H9 (cell line): ENCODE measurements around the gene FBH1. TPM values are rescaled to one million over a fixed set of nuclear protein-coding genes. Genes with fewer than 3 reads are reported as not detected.

ENCODE experiments used
- DNase-seq: peaks from one replicate; pipeline ENCODE4 v3.0.0-alpha.2; 2017
- H2AFZ ChIP-seq: one replicate; pipeline ENCODE4 v1.6.1; 2013; ENCODE audit warnings: mild to moderate bottlenecking, low read length, control low read depth, moderate library complexity
- H2AK5ac ChIP-seq: 2 replicates; pipeline ENCODE4 v1.6.1; 2013; ENCODE audit warnings: low read length, control low read depth, mixed read lengths; ENCODE audit not compliant: insufficient read length
- H2BK120ac ChIP-seq: one replicate; pipeline ENCODE4 v1.6.1; 2013; ENCODE audit warnings: low read depth, mild to moderate bottlenecking, low read length, control low read depth, inconsistent platforms; ENCODE audit not compliant: poor library complexity, severe bottlenecking
- H2BK12ac ChIP-seq: 2 replicates; pipeline ENCODE4 v1.6.1; 2013; ENCODE audit warnings: low read length, control low read depth, mixed read lengths, low read depth; ENCODE audit not compliant: insufficient read length
- H2BK15ac ChIP-seq: 2 replicates; pipeline ENCODE4 v1.6.1; 2013; ENCODE audit warnings: low read depth, low read length, control low read depth
- H2BK20ac ChIP-seq: one replicate; pipeline ENCODE4 v1.6.1; 2013; ENCODE audit warnings: low read depth, mild to moderate bottlenecking, low read length, control low read depth, inconsistent platforms; ENCODE audit not compliant: poor library complexity, severe bottlenecking
- H2BK5ac ChIP-seq: 2 replicates; pipeline ENCODE4 v1.6.1; 2013; ENCODE audit warnings: low read length, control low read depth, mixed read lengths; ENCODE audit not compliant: insufficient read length
- H3K14ac ChIP-seq: 2 replicates; pipeline ENCODE4 v1.6.1; 2013; ENCODE audit warnings: low read length, control low read depth; ENCODE audit not compliant: insufficient read depth
- H3K18ac ChIP-seq: 2 replicates; pipeline ENCODE4 v1.6.1; 2013; ENCODE audit warnings: low read depth, mild to moderate bottlenecking, mixed read lengths, low read length, control low read depth; ENCODE audit not compliant: insufficient read length
- H3K23ac ChIP-seq: 2 replicates; pipeline ENCODE4 v1.6.1; 2013; ENCODE audit warnings: low read length, control low read depth, mixed read lengths, low read depth; ENCODE audit not compliant: insufficient read length
- H3K23me2 ChIP-seq: 2 replicates; pipeline ENCODE4 v1.6.1; 2013; ENCODE audit warnings: low read depth, mild to moderate bottlenecking, mixed read lengths, low read length, control low read depth; ENCODE audit not compliant: insufficient read length, poor library complexity, severe bottlenecking
- H3K27ac ChIP-seq: 2 replicates; pipeline ENCODE4 v1.5.1; 2013; ENCODE audit warnings: low read length, control low read depth, mixed read lengths, low read depth; ENCODE audit not compliant: insufficient read length
- H3K27me3 ChIP-seq: 2 replicates; pipeline ENCODE4 v1.6.1; 2013; ENCODE audit warnings: low read length, control low read depth, inconsistent platforms; ENCODE audit not compliant: insufficient read depth
- H3K4ac ChIP-seq: 2 replicates; pipeline ENCODE4 v1.6.1; 2013; ENCODE audit warnings: low read depth, mild to moderate bottlenecking, control low read depth, inconsistent platforms, low read length, moderate library complexity
- H3K4me1 ChIP-seq: 2 replicates; pipeline ENCODE4 v1.6.1; 2013; ENCODE audit warnings: low read length, control low read depth, inconsistent platforms; ENCODE audit not compliant: insufficient read depth
- H3K4me2 ChIP-seq: 2 replicates; pipeline ENCODE4 v1.6.1; 2013; ENCODE audit warnings: low read length, control low read depth, mixed read lengths; ENCODE audit not compliant: insufficient read length, insufficient read depth
- H3K56ac ChIP-seq: 2 replicates; pipeline ENCODE4 v1.6.1; 2013; ENCODE audit warnings: low read depth, mild to moderate bottlenecking, mixed read lengths, low read length, control low read depth; ENCODE audit not compliant: insufficient read length
- H3K79me1 ChIP-seq: 2 replicates; pipeline ENCODE4 v1.6.1; 2013; ENCODE audit warnings: low read depth, mild to moderate bottlenecking, moderate library complexity, low read length, control low read depth, inconsistent platforms; ENCODE audit not compliant: insufficient read depth, poor library complexity, severe bottlenecking
- H3K79me2 ChIP-seq: 2 replicates; pipeline ENCODE4 v1.6.1; 2013; ENCODE audit warnings: low read length, control low read depth, inconsistent platforms; ENCODE audit not compliant: insufficient read depth
- H3K9ac ChIP-seq: 2 replicates; pipeline ENCODE4 v1.6.1; 2013; ENCODE audit warnings: low read length, control low read depth, mixed read lengths; ENCODE audit not compliant: insufficient read length; ENCODE audit errors: extremely low read depth
- H3K9me3 ChIP-seq: one replicate; pipeline ENCODE4 v1.6.1; 2013; ENCODE audit warnings: low read depth, low read length, inconsistent platforms; ENCODE audit not compliant: control insufficient read depth
- H3T11ph ChIP-seq: one replicate; pipeline ENCODE4 v1.6.1; 2013; ENCODE audit warnings: mild to moderate bottlenecking, low read length, control low read depth, inconsistent platforms
- H4K20me1 ChIP-seq: one replicate; pipeline ENCODE4 v1.6.1; 2013; ENCODE audit not compliant: control insufficient read depth, insufficient read length, insufficient read depth
- H4K5ac ChIP-seq: 2 replicates; pipeline ENCODE4 v1.6.1; 2013; ENCODE audit warnings: low read depth, mild to moderate bottlenecking, mixed read lengths, low read length, control low read depth; ENCODE audit not compliant: insufficient read length
- H4K8ac ChIP-seq: replicated peaks from 2 replicates; pipeline ENCODE4 v1.6.1; 2013; ENCODE audit warnings: low read length, control low read depth, mixed read lengths, low read depth; ENCODE audit not compliant: insufficient read length
- H4K91ac ChIP-seq: 2 replicates; pipeline ENCODE4 v1.6.1; 2013; ENCODE audit warnings: low read depth, mild to moderate bottlenecking, moderate library complexity, mixed read lengths, low read length, control low read depth; ENCODE audit not compliant: insufficient read length
- H3K27ac Mint-ChIP-seq, 3 experiments: 2 replicates in 2 of 3; 3 replicates in 1 of 3; pipeline ENCODE4 v1.8.0; 2020 to 2021; ENCODE audit warnings: mixed read lengths in 3 of 3, mild to moderate bottlenecking in 1 of 3, moderate library complexity in 1 of 3
- H3K27me3 Mint-ChIP-seq: 2 replicates; pipeline ENCODE4 v1.8.0; 2021; ENCODE audit warnings: low read depth, mild to moderate bottlenecking, moderate library complexity, mixed read lengths
- H3K36me3 Mint-ChIP-seq, 3 experiments: 2 replicates in 2 of 3; 3 replicates in 1 of 3; pipeline ENCODE4 v1.8.0; 2020 to 2021; ENCODE audit warnings: low read depth in 3 of 3, mixed read lengths in 3 of 3; ENCODE audit not compliant: insufficient read depth in 1 of 3
- H3K4me1 Mint-ChIP-seq, 2 experiments: 2 replicates each; pipeline ENCODE4 v1.8.0; 2020; ENCODE audit warnings: mixed read lengths in 2 of 2
- H3K4me3 Mint-ChIP-seq, 2 experiments: 2 replicates in 1 of 2; 3 replicates in 1 of 2; pipeline ENCODE4 v1.8.0; 2020 to 2021; ENCODE audit warnings: mild to moderate bottlenecking in 2 of 2, mixed read lengths in 2 of 2, moderate library complexity in 1 of 2
- H3K9me3 Mint-ChIP-seq, 2 experiments: 2 replicates in 1 of 2; 3 replicates in 1 of 2; pipeline ENCODE4 v1.8.0; 2020; ENCODE audit warnings: mild to moderate bottlenecking in 2 of 2, mixed read lengths in 2 of 2, moderate library complexity in 1 of 2
- WGBS: extraction: QIAGEN DNeasy Blood & Tissue Kit; methylation state at CpG from one replicate; pipeline ENCODE4 v1.1.7; 2013; ENCODE audit warnings: missing lambda C conversion rate, low lambda C conversion rate, mixed read lengths; ENCODE audit not compliant: insufficient read length; ENCODE audit errors: extremely low coverage; 5-methylcytosine and 5-hydroxymethylcytosine counted together
- total RNA-seq: library from RNA; stranded (reverse); gene quantifications from 2 replicates; pipeline ENCODE4 v1.2.1, GENCODE V29; 2021
- TF ChIP-seq, protein P1 (sequence below): fragments of 200-600 bp; sonication (generic); conservative IDR thresholded peaks from 3 replicates; pipeline ENCODE4 v1.8.0; 2021; ENCODE audit warnings: antibody characterized with exemption, mild to moderate bottlenecking

FBH1 gene
- total RNA-seq, 1 experiment from 2014 or later = 52.2 TPM

DNA sequence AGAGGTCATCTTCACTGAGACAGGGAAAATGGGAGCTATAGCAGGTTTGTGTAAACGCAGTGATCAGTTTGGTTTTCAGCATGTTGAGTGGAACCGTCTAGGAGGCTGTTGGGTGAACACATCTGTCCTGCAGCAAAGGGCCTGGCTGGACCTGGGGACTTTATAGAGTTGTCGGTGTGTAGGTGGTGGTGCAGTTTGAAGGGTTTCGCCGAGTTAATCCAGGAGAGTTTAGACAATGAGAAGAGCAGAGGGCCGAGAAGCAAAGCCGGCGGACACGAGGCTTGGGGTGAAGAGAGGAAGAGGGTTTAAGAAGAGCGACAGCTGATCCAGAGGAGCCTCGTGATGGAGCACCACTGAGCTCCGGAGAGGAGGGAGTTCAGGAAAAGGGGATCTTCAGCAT, 48.2 kb downstream of the FBH1 start:
- no peak overlapping the region for H3T11ph ChIP-seq
- Mint-ChIP-seq H3K4me3 (no peak overlapping the region), H3K4me1 (peaks cover 2 to 6% of the 10 kb centered on the region in 2 experiments; a peak in 2 of 4 replicates), H3K36me3 (peaks cover 12 to 43% (median 43%) of the 10 kb centered on the region in 3 experiments; a peak in 6 of 7 replicates), H3K9me3 (no peaks in the 10 kb centered on the region), H3K27ac (peak overlapping the region in 1 of 3 experiments; percentile 50; a peak in 3 of 7 replicates), H3K27me3 (no peaks in the 10 kb centered on the region)
- H3K56ac ChIP-seq = no peak overlapping the region
- H3K4ac ChIP-seq = no peak overlapping the region
- H4K5ac ChIP-seq = no peak overlapping the region
- H3K18ac ChIP-seq = no peak overlapping the region
- TF ChIP-seq, protein P1, sequence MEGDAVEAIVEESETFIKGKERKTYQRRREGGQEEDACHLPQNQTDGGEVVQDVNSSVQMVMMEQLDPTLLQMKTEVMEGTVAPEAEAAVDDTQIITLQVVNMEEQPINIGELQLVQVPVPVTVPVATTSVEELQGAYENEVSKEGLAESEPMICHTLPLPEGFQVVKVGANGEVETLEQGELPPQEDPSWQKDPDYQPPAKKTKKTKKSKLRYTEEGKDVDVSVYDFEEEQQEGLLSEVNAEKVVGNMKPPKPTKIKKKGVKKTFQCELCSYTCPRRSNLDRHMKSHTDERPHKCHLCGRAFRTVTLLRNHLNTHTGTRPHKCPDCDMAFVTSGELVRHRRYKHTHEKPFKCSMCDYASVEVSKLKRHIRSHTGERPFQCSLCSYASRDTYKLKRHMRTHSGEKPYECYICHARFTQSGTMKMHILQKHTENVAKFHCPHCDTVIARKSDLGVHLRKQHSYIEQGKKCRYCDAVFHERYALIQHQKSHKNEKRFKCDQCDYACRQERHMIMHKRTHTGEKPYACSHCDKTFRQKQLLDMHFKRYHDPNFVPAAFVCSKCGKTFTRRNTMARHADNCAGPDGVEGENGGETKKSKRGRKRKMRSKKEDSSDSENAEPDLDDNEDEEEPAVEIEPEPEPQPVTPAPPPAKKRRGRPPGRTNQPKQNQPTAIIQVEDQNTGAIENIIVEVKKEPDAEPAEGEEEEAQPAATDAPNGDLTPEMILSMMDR = no peak
- H3K79me1 ChIP-seq = no peaks in the 10 kb centered on the region
- no peak overlapping the region for H2AK5ac ChIP-seq
- no peaks in the 10 kb centered on the region for H3K9me3 ChIP-seq
- H3K27me3 ChIP-seq = no peaks in the 10 kb centered on the region
- no peak overlapping the region for H2AFZ ChIP-seq
- no peak overlapping the region for H2BK120ac ChIP-seq
- no peak overlapping the region for H3K9ac ChIP-seq
- DNase-seq = no peak
- no peak overlapping the region for H3K4me2 ChIP-seq
- no peak overlapping the region for H4K91ac ChIP-seq
- peaks cover under 1% of the 10 kb centered on the region for H3K23me2 ChIP-seq
- WGBS = no CpG with 5 or more reads among the region's 12 CpGs
- H4K20me1 ChIP-seq = no peaks in the 10 kb centered on the region
- no peaks in the 10 kb centered on the region for H3K79me2 ChIP-seq
- H3K27ac ChIP-seq = no peak overlapping the region
- no peak overlapping the region for H2BK15ac ChIP-seq
- no peak overlapping the region for H2BK5ac ChIP-seq
- no peak overlapping the region for H4K8ac ChIP-seq
- no peak overlapping the region for H3K14ac ChIP-seq
- H3K23ac ChIP-seq = no peak overlapping the region
- no peak overlapping the region for H2BK20ac ChIP-seq
- H2BK12ac ChIP-seq = no peak overlapping the region
- H3K4me1 ChIP-seq = no peaks in the 10 kb centered on the region
